Prostate gland (tissue), 2 donors: Measurements from ENCODE around the gene KIR3DL2.
"Not testable (repeated sequence)": the region's sequence is repeated elsewhere in the genome, so short reads cannot be mapped to it uniquely, and the experiment has no call there.

ENCODE experiments used
- CTCF ChIP-seq, 4 experiments: fragments of 200-600 bp in 2 of 4; fragments of 450-650 bp in 2 of 4; sonication (generic) in 2 of 4; IDR thresholded peaks; 1 replicate in 3 of 4; 2 replicates in 1 of 4; pipeline ENCODE4 v1.5.1; 2016 to 2019; ENCODE audit warnings: antibody characterized with exemption in 4 of 4, mild to moderate bottlenecking in 2 of 4, moderate library complexity in 2 of 4
- POLR2A ChIP-seq: fragments of 450-650 bp; IDR thresholded peaks from one replicate; pipeline ENCODE4 v1.6.1; 2016; ENCODE audit warnings: antibody characterized with exemption, mild to moderate bottlenecking
- POLR2AphosphoS5 ChIP-seq: sonication (generic); formaldehyde crosslinking; IDR thresholded peaks from one replicate; pipeline ENCODE4 v1.6.1; 2017; ENCODE audit warnings: antibody characterized with exemption

GRCh38 chr19:54832496-54832895 lies 17.7 kb upstream of the KIR3DL2 start, which contains the start of gene KIR2DS4:
- not testable (repeated sequence) for TF ChIP-seq CTCF (IDR thresholded peaks at IDR 0.05); POLR2AphosphoS5; POLR2A
